Activated CD8-positive, alpha-beta memory T cell treated with anti-CD3 and anti-CD28 coated beads for 36 hours (primary cell): ENCODE measurements around the gene TMEM232. TPM values are rescaled to one million over a fixed set of nuclear protein-coding genes. Genes with fewer than 3 reads are reported as not detected.

Experiments
- total RNA-seq, 2 experiments: library from RNA; stranded (reverse); gene quantifications; one replicate each; pipeline ENCODE4 v1.2.3, GENCODE V29; 2021

The TMEM232 gene
- total RNA-seq, 2 experiments from 2014 or later = 0.73 to 1.1 TPM

Other genes starting within 250 kb of the TMEM232 start
- 10 to 100 TPM; 47.5 to 51.5 TPM for gene SLC25A46, start 12.3 kb upstream of the TMEM232 start, total RNA-seq